ENCODE results near the gene UGT1A10. TPM values are rescaled to one million over a fixed set of nuclear protein-coding genes. Genes with fewer than 3 reads are reported as not detected.

UGT1A10 gene
- total RNA-seq, 1 donor from 2014 or later: not detected

- Mint-ChIP-seq H3K36me3 (ENCODE audit: low read depth) (no peaks in the 10 kb centered on the region), H3K9me3 (ENCODE audit: low read depth) (no peaks in the 10 kb centered on the region), H3K27ac (ENCODE audit: unreplicated experiment) (no peak overlapping the region), H3K27me3 (ENCODE audit: low read depth) (peaks cover 6% of the 10 kb centered on the region), H3K4me3 (ENCODE audit: unreplicated experiment) (no peak overlapping the region), H3K4me1 (ENCODE audit: low read depth) (no peaks in the 10 kb centered on the region)
- no peak for DNase-seq (ENCODE audit: low spot score)
- no peak for TF ChIP-seq CTCF (IDR thresholded peaks at IDR 0.05)
Measured at GRCh38 chr2:233791883-233792329, 155.7 kb downstream of the UGT1A10 start.

- TF ChIP-seq CTCF (IDR thresholded peaks at IDR 0.05): no peak
- Mint-ChIP-seq H3K27me3 (ENCODE audit: low read depth) (peaks cover 8% of the 10 kb centered on the region), H3K9me3 (ENCODE audit: low read depth) (no peaks in the 10 kb centered on the region), H3K27ac (ENCODE audit: unreplicated experiment) (no peak overlapping the region), H3K4me3 (ENCODE audit: unreplicated experiment) (no peak overlapping the region), H3K4me1 (ENCODE audit: low read depth) (no peaks in the 10 kb centered on the region), H3K36me3 (ENCODE audit: low read depth) (no peaks in the 10 kb centered on the region)
- no peak for DNase-seq (ENCODE audit: low spot score)
Measured at GRCh38 chr2:233792720-233793119, 156.5 kb downstream of the UGT1A10 start.

- no peaks in the 10 kb centered on the region for H3K9me3 Mint-ChIP-seq (ENCODE audit: low read depth)
- no peak for TF ChIP-seq CTCF (IDR thresholded peaks at IDR 0.05)
- no peak overlapping the region for H3K4me3 Mint-ChIP-seq (ENCODE audit: unreplicated experiment)
- no peaks in the 10 kb centered on the region for H3K36me3 Mint-ChIP-seq (ENCODE audit: low read depth)
- H3K27ac Mint-ChIP-seq (ENCODE audit: unreplicated experiment): no peak overlapping the region
- peaks cover 8% of the 10 kb centered on the region for H3K27me3 Mint-ChIP-seq (ENCODE audit: low read depth)
- H3K4me1 Mint-ChIP-seq (ENCODE audit: low read depth): no peaks in the 10 kb centered on the region
- no peak for DNase-seq (ENCODE audit: low spot score)
Measured at GRCh38 chr2:233793465-233794127, 157.3 kb downstream of the UGT1A10 start.

GRCh38 chr2:233794128-233794658, 157.9 kb downstream of the UGT1A10 start:
- H3K36me3 Mint-ChIP-seq (ENCODE audit: low read depth): no peaks in the 10 kb centered on the region
- H3K9me3 Mint-ChIP-seq (ENCODE audit: low read depth): no peaks in the 10 kb centered on the region
- H3K27ac Mint-ChIP-seq (ENCODE audit: unreplicated experiment): no peak overlapping the region
- H3K4me3 Mint-ChIP-seq (ENCODE audit: unreplicated experiment): no peak overlapping the region
- H3K27me3 Mint-ChIP-seq (ENCODE audit: low read depth): peaks cover 9% of the 10 kb centered on the region
- no peaks in the 10 kb centered on the region for H3K4me1 Mint-ChIP-seq (ENCODE audit: low read depth)
- TF ChIP-seq CTCF (IDR thresholded peaks at IDR 0.05): no peak
- peak; percentile 86 for DNase-seq (ENCODE audit: low spot score)

- H3K4me1 Mint-ChIP-seq (ENCODE audit: low read depth): no peaks in the 10 kb centered on the region
- H3K27me3 Mint-ChIP-seq (ENCODE audit: low read depth): peaks cover 7% of the 10 kb centered on the region
- peaks cover 2% of the 10 kb centered on the region for H3K36me3 Mint-ChIP-seq (ENCODE audit: low read depth)
- peak; percentile 82 for DNase-seq (ENCODE audit: low spot score)
- TF ChIP-seq CTCF (IDR thresholded peaks at IDR 0.05): no peak
- no peak overlapping the region for H3K4me3 Mint-ChIP-seq (ENCODE audit: unreplicated experiment)
- H3K9me3 Mint-ChIP-seq (ENCODE audit: low read depth): peaks cover 5% of the 10 kb centered on the region
- no peak overlapping the region for H3K27ac Mint-ChIP-seq (ENCODE audit: unreplicated experiment)
Measured at GRCh38 chr2:233795735-233796171, 159.5 kb downstream of the UGT1A10 start.
